ENCODE data around the gene EHF.

EHF gene

GRCh38 chr11:34603129-34604001 lies 17.5 kb upstream of the EHF start:
- DNase-seq: no peak

DNA sequence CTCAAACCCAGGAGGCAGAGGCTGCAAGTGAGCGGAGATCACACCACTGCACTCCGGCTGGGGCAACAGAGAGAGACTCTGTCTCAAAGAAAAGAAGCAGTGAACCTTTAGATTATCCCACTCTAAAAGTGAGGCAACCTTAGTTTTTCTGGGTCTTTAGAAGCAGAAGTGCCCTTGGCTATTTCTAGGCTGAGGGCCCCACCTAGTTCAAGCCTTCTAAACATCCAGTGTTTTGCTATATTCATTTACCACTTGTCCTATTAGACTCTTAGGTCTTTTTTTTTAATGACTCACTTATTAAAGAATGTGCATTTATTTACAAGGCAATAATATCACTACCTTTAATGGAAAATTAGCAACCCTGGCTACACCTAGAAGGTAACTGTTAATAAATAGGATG lies 16.7 kb upstream of the EHF start:
- DNase-seq: no peak

- no peak for DNase-seq
Measured at GRCh38 chr11:34604911-34605310, 16.0 kb upstream of the EHF start.

GRCh38 chr11:34605481-34606325 lies 15.2 kb upstream of the EHF start:
- no peak for DNase-seq

- DNase-seq: no peak
Measured at GRCh38 chr11:34606326-34607120, 14.4 kb upstream of the EHF start.

- no peak for DNase-seq
Measured at GRCh38 chr11:34609187-34609751, 11.6 kb upstream of the EHF start.

DNA sequence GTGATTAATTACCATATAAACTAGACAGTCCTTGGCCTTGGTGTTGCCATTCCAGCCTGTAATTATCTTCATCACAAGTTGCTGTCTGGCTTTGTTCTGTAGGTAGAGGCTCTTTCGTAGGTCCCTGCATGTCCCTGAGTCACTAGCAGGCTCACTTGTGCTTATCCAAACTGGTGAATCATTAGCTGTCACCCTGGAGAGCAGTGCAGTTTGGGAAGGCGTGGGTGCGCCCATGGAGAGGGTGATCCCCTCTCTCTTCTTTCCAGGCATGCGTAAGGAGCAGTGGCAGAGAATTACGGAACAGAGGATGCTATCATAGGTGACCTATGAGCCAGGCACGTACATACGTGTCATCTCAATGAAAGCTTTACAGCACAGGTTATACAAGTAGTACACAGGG lies 11.0 kb upstream of the EHF start:
- peak; percentile 82 for DNase-seq

GRCh38 chr11:34610324-34611041 lies 10.4 kb upstream of the EHF start:
- no peak for DNase-seq

- DNase-seq: no peak
Measured at GRCh38 chr11:34613015-34613414, 7.9 kb upstream of the EHF start.

DNA sequence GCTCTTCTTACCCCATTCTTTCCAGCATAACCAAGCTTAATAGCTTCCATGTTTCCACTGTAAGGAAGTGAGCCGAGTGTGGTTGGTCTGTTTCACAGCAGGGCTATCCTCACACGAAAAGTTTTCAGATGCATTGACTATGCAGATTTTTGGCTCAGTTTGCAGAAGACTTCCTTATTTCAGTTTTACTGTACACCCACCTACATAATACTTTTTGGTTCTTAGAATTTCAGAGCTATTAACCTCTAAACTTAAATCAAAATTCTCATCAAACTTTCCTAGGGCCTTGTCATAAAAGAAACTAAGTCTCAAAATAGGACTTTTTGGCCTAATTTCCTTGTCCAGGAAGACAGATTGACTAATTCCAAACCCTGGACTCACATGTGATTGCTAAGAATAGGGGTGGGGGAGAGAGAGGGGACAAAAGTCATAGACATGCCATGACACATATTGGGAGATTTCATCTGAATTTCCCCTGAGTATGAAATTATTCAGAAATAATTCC lies 7.3 kb upstream of the EHF start:
- DNase-seq: no peak

GRCh38 chr11:34614344-34615104 lies 6.4 kb upstream of the EHF start:
- no peak for DNase-seq

DNA sequence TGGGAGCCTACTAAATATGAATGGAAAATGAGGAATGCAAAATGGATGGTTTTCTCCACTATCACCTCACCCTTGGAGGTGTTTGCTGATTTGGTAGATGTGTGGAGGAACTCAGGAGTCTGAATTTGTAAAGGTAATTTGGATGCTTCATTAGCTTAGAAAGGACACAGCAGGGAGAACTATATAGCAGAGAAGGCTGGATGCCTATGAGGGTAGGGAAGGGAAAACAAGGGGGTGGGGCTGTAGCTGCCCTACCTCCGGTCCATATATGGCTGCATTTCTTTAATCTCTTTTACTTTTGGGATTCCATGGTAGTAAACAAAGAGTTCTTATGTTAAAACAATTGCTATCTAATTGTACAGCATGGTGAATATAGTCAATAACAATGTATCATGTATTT lies 4.8 kb upstream of the EHF start:
- no peak for DNase-seq

GRCh38 chr11:34616830-34617504 lies 3.9 kb upstream of the EHF start:
- DNase-seq: no peak

DNA sequence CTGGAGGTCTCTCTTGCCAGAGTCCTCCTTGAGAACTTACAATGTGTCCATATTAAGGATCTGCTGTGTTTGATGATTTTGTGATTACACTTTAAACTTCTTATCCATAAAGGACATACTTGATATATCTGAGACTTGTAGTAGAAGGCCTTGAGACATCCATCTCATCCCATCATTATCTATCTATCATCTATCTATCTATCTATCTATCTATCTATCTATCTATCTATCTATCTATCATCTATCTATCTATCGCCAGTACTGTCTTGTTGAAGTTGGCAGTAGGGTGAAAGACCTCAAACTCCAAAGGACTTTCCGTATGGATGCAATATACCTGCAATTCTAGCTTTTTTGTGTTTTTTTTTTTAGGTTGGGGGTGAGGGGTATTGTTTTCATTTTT lies 2.5 kb upstream of the EHF start:
- DNase-seq: no peak

- peak; percentile 84 for DNase-seq
Measured at GRCh38 chr11:34619062-34619516, 1.8 kb upstream of the EHF start.

DNA sequence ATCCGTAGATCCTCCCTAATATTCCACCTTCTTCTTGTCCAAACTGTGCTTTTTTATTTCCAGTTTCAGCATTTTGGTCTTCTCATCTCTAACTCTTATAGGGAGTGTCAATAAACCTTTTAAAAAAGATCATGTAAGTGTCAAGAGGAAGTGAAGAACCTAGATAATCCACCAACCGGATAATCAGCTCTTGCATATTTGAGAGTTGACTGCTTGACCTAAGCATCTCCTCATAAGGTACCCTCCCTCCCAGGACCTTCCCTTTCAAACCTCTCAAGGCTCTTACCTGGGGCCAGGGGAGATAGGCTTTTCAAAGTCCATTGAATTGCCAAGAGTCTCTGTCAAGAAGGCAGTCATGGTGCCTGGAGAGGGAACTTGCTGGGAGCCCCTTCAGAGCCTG lies 691 bp upstream of the EHF start:
- no peak for DNase-seq

- DNase-seq: no peak
Measured at GRCh38 chr11:34621876-34622275, 983 bp downstream of the EHF start.

GRCh38 chr11:34623463-34623862 lies 2.6 kb downstream of the EHF start:
- DNase-seq: no peak

DNA sequence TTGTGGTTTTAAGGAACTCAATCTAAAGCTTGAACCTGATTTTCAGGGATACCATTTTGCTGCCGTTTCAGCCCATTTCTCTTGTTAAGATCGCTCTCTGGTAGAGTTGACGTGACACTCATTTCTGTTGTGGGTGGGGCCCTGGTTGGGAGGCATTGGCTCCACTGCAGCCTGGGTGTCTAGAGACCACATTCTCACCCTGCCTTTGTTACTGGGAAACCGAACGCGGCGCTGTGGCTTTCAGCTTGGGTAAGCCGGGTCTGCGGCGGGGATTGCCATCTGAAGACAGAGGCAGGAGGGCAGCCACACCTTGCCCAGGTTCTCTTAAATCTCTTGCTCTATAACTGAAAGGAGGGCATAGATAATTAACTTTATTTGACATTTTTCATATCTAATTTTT lies 3.2 kb downstream of the EHF start:
- DNase-seq: no peak

- DNase-seq: no peak
Measured at GRCh38 chr11:34625576-34625975, 4.7 kb downstream of the EHF start.

- DNase-seq: no peak
Measured at GRCh38 chr11:34626393-34626792, 5.5 kb downstream of the EHF start.

Data from islet precursor cell (in vitro differentiated cells).